WTC11 (cell line): ENCODE results near the gene SLC20A1. TPM values are rescaled to one million over a fixed set of nuclear protein-coding genes. Genes with fewer than 3 reads are reported as not detected.

Source experiments
- ATAC-seq: fragments of 200-7000 bp; cut with Tn5 transposase; 2 replicates; pipeline ENCODE4 v1.10.0; 2021; ENCODE audit warnings: mild to moderate bottlenecking, moderate library complexity
- CTCF ChIA-PET: fragments of 300-600 bp; sonication (Branson Sonifier 250); formaldehyde crosslinking; loops from one replicate; lab custom pipeline; 2021; ENCODE audit warnings: antibody characterized with exemption; lab: Charles Lee
- POLR2A ChIA-PET: fragments of 350-600 bp; sonication (Branson Sonifier 250); formaldehyde crosslinking; loops from one replicate; lab custom pipeline; 2021; ENCODE audit warnings: antibody characterized with exemption; lab: Charles Lee
- DNase-seq: peaks from one replicate; pipeline ENCODE4 v3.0.0; 2021; ENCODE audit warnings: low spot score
- H3K27ac Mint-ChIP-seq: 2 replicates; pipeline ENCODE4 v1.8.0; 2021; ENCODE audit warnings: mixed read lengths
- H3K27me3 Mint-ChIP-seq: 2 replicates; pipeline ENCODE4 v1.8.0; 2021; ENCODE audit warnings: low read depth, mild to moderate bottlenecking, moderate library complexity, mixed read lengths
- H3K36me3 Mint-ChIP-seq: 2 replicates; pipeline ENCODE4 v1.8.0; 2021; ENCODE audit warnings: mixed read lengths
- H3K4me1 Mint-ChIP-seq: 2 replicates; pipeline ENCODE4 v1.8.0; 2022; ENCODE audit warnings: mixed read lengths
- H3K4me3 Mint-ChIP-seq: 2 replicates; pipeline ENCODE4 v1.8.0; 2021; ENCODE audit warnings: mild to moderate bottlenecking, moderate library complexity, mixed read lengths
- H3K9me3 Mint-ChIP-seq: 2 replicates; pipeline ENCODE4 v1.8.0; 2021; ENCODE audit warnings: mixed read lengths
- ARID4B ChIP-seq: sonication (generic); formaldehyde crosslinking; IDR thresholded peaks from 2 replicates; pipeline ENCODE4 v1.8.0; 2023; ENCODE audit warnings: missing genetic modification reagents, mild to moderate bottlenecking, borderline replicate concordance
- ATF6 ChIP-seq: sonication (generic); formaldehyde crosslinking; IDR thresholded peaks from 2 replicates; pipeline ENCODE4 v1.8.1; 2023; ENCODE audit warnings: mild to moderate bottlenecking, missing genetic modification reagents
- ERG ChIP-seq: fragments of 250-450 bp; sonication (Bioruptor Pico); IDR thresholded peaks from 2 replicates; pipeline ENCODE4 v1.8.0; 2021; ENCODE audit warnings: mild to moderate bottlenecking
- GRHL2 ChIP-seq: fragments of 250-450 bp; sonication (Bioruptor Pico); IDR thresholded peaks from 2 replicates; pipeline ENCODE4 v1.8.0; 2022; ENCODE audit warnings: mild to moderate bottlenecking, moderate library complexity; ENCODE audit not compliant: insufficient replicate concordance, severe bottlenecking
- IRF1 ChIP-seq: sonication (generic); formaldehyde crosslinking; IDR thresholded peaks from 2 replicates; pipeline ENCODE4 v1.8.0; 2023; ENCODE audit warnings: missing genetic modification reagents
- MXD4 ChIP-seq: fragments of 250-450 bp; sonication (Bioruptor Pico); IDR thresholded peaks from 2 replicates; pipeline ENCODE4 v1.8.0; 2021; ENCODE audit warnings: mild to moderate bottlenecking, moderate library complexity, borderline replicate concordance
- SMAD4 ChIP-seq: sonication (generic); formaldehyde crosslinking; IDR thresholded peaks from 2 replicates; pipeline ENCODE4 v1.8.0; 2022; ENCODE audit warnings: mild to moderate bottlenecking, missing genetic modification reagents
- USF2 ChIP-seq: sonication (generic); formaldehyde crosslinking; IDR thresholded peaks from 2 replicates; pipeline ENCODE4 v1.8.1; 2023; ENCODE audit warnings: mild to moderate bottlenecking, missing genetic modification reagents, moderate library complexity
- ZNF317 ChIP-seq: sonication (generic); formaldehyde crosslinking; IDR thresholded peaks from 2 replicates; pipeline ENCODE4 v1.8.1; 2023; ENCODE audit warnings: low read depth, mild to moderate bottlenecking, moderate library complexity, missing genetic modification reagents, borderline replicate concordance
- ZNF396 ChIP-seq: fragments of 250-450 bp; sonication (Bioruptor Pico); IDR thresholded peaks from 2 replicates; pipeline ENCODE4 v1.8.0; 2021; ENCODE audit warnings: mild to moderate bottlenecking, moderate library complexity, borderline replicate concordance
- ZNF671 ChIP-seq: fragments of 250-450 bp; sonication (Bioruptor Pico); IDR thresholded peaks from 2 replicates; pipeline ENCODE4 v1.8.0; 2021; ENCODE audit warnings: mild to moderate bottlenecking
- ZSCAN18 ChIP-seq: fragments of 250-450 bp; sonication (Bioruptor Pico); IDR thresholded peaks from 2 replicates; pipeline ENCODE4 v2.1.2; 2022; ENCODE audit warnings: mild to moderate bottlenecking, moderate library complexity
- total RNA-seq: library from RNA; stranded (reverse); gene quantifications from 3 replicates; pipeline ENCODE4 v1.2.3, GENCODE V29; 2021

The SLC20A1 gene
- total RNA-seq, 1 experiment from 2014 or later = 59.9 TPM

GRCh38 chr2:112693596-112693995, 47.9 kb downstream of the SLC20A1 start (continued):
- TF ChIP-seq ERG = no peak
- no peak for TF ChIP-seq MXD4 (CRISPR knock-in tag)
- TF ChIP-seq ZNF671 (CRISPR knock-in tag) = no peak
- no peak for TF ChIP-seq USF2 (CRISPR knock-in tag)

- no peak for ATAC-seq
- POLR2A ChIA-PET = no interaction called here
- TF ChIP-seq ERG = no peak
- no peak for TF ChIP-seq GRHL2 (CRISPR knock-in tag)
- TF ChIP-seq ZNF396 (CRISPR knock-in tag) = no peak
- TF ChIP-seq ZSCAN18 (CRISPR knock-in tag) = no peak
- TF ChIP-seq ZNF317 (CRISPR knock-in tag) = no peak
- TF ChIP-seq IRF1 = no peak
- no peak for TF ChIP-seq ATF6 (CRISPR knock-in tag)
- TF ChIP-seq ARID4B (CRISPR knock-in tag) = no peak
- TF ChIP-seq SMAD4 (CRISPR knock-in tag) = no peak
- Mint-ChIP-seq H3K4me3 (no peak overlapping the region), H3K27ac (no peak overlapping the region), H3K36me3 (no peaks in the 10 kb centered on the region), H3K4me1 (peaks cover 7% of the 10 kb centered on the region), H3K9me3 (no peaks in the 10 kb centered on the region), H3K27me3 (no peaks in the 10 kb centered on the region)
- DNase-seq = no peak
- CTCF ChIA-PET = no interaction called here
Observed at GRCh38 chr2:112694182-112694581, 48.4 kb downstream of the SLC20A1 start.
